Measurements from ENCODE around the gene HMGN4. TPM values are rescaled to one million over a fixed set of nuclear protein-coding genes. Genes with fewer than 3 reads are reported as not detected.

HMGN4 gene
- total RNA-seq, 1 experiment from 2014 or later = 73.8 TPM

DNA sequence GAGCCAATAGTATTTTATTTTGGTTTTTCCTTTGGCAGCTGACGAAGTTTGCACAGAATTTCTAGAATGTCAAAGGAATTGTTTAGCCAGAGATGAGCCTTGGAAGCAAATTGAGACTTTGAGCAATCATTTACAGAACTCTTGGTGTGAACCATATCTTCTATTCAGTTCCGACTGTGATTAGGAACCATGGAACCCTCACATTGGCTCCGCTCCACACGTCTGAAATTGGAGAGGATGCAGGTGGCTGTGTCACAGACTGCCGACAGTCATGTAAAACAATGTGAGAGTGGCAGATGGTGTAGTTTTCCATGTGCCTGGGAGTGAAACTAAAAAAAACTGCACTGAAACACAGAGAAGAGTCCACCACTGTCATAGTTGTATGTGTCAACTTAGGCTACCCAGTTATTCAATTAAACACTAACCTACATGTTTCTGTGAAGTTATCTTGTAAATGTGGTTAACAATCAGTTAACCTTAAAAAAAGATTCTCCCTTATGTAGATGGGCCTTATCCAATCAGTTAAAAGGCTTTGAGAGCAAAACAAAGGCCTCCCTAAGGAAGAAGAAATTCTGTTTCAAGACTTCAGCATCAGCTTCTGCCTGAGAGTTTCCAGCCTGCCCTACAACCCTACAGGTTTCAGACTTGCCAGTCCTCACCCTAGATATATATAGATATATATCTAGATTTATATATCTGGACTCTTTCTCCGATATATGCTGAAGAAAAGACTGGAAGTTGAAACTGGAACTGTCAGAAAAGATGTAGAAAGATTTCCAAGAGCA lies 3.3 kb upstream of the HMGN4 start:
- no peaks in the 10 kb centered on the region for H3K27me3 ChIP-seq (ENCODE audit: insufficient read depth, low read length)
- BruUV-seq (replicated peaks) = no TSS peak
- POLR2A ChIA-PET = no interaction called here
- CTCF ChIA-PET = no interaction called here
- no peaks in the 10 kb centered on the region for H3K36me3 ChIP-seq (ENCODE audit: control insufficient read depth in 1 of 2, insufficient read depth in 2 of 2, low read length in 2 of 2)
- no peak for DNase-seq (ENCODE audit: low read depth, low spot score)
- no peaks in the 10 kb centered on the region for H3K9me3 ChIP-seq (ENCODE audit: control insufficient read depth in 1 of 2, insufficient read depth in 1 of 2, low read depth in 1 of 2, low read length in 2 of 2)
- H3K4me1 ChIP-seq (ENCODE audit: control insufficient read depth in 1 of 2, insufficient read depth in 2 of 2, low read length in 2 of 2) = peaks cover 11 to 36% of the 10 kb centered on the region in 2 experiments
- H3K4me3 ChIP-seq (replicated peaks in 1 of 2; ENCODE audit: low read depth in 1 of 2, low read length in 2 of 2) = no peak overlapping the region
- no peaks in the 10 kb centered on the region for H4K20me1 ChIP-seq (ENCODE audit: insufficient read depth)
- H3K27ac ChIP-seq (ENCODE audit: low read depth, low read length) = no peak overlapping the region
- H3K9me2 ChIP-seq (ENCODE audit: insufficient read depth) = no peaks in the 10 kb centered on the region
- TF ChIP-seq EZH2 (IDR thresholded peaks at IDR 0.05) (no peak), ELF1 (IDR thresholded peaks at IDR 0.05; ENCODE audit: borderline replicate concordance, low read depth) (no peak), EGR1 (IDR thresholded peaks at IDR 0.05; ENCODE audit: low read depth) (no peak), REST (IDR thresholded peaks at IDR 0.05; ENCODE audit: low read depth) (no peak), SRF (IDR thresholded peaks at IDR 0.05; ENCODE audit: low read depth) (no peak), YY1 (IDR thresholded peaks at IDR 0.05; ENCODE audit: extremely low read depth, insufficient replicate concordance, low read depth, low read length) (no peak), FOSL1 (IDR thresholded peaks at IDR 0.05; ENCODE audit: low read depth) (no peak), ZFX (IDR thresholded peaks at IDR 0.05) (no peak)
- H2AFZ ChIP-seq (ENCODE audit: low read depth, low read length, poor library complexity, severe bottlenecking) = no peak overlapping the region
- intact Hi-C loops (cut with micrococcal nuclease) = loop anchor here (5.0 to 10.0 kb wide), 2 partner anchors 223 to 360 kb away; no protein-coding TSS in a partner anchor
- no peak overlapping the region for H3K4me2 ChIP-seq (ENCODE audit: low read length)
- H3K9ac ChIP-seq (ENCODE audit: low read length) = no peak overlapping the region
- RAD21 ChIA-PET (ENCODE audit: low non-redundant PET in 1 of 2, low total read pairs in 2 of 2, uncharacterized antibody in 2 of 2, unreplicated experiment in 2 of 2) = no interaction called here
- H3K79me2 ChIP-seq (ENCODE audit: insufficient read depth, low read length) = peaks cover 17% of the 10 kb centered on the region
- no peak for ATAC-seq

Data from HCT116 (cell line).